HEK293 (cell line): ENCODE measurements around the gene WDPCP.
"Not testable (repeated sequence)": the region's sequence is repeated elsewhere in the genome, so short reads cannot be mapped to it uniquely, and the experiment has no call there.

Source experiments
- CTCF ChIA-PET: fragments of 350-600 bp; formaldehyde crosslinking; extraction: SDS; loops from one replicate; lab custom pipeline; 2021; ENCODE audit warnings: antibody characterized with exemption; lab: Yijun Ruan, JAX
- POLR2A ChIA-PET: fragments of 300-600 bp; formaldehyde crosslinking; extraction: SDS; loops from one replicate; lab custom pipeline; 2020; ENCODE audit warnings: antibody characterized with exemption, inconsistent platforms; lab: Yijun Ruan, JAX
- H3K27ac ChIP-seq: fragments of 200-500 bp; sonication (Bioruptor generic); 2 replicates; pipeline ENCODE4 v1.5.1; 2014; ENCODE audit warnings: low read depth, low read length, control low read depth, inconsistent platforms; ENCODE audit errors: extremely low read depth
- H3K36me3 ChIP-seq, 2 experiments: fragments of 200-500 bp in 1 of 2; sonication (Bioruptor generic) in 1 of 2; 1 replicate in 1 of 2; 2 replicates in 1 of 2; pipeline ENCODE4 v1.5.1; 2014 to 2017; ENCODE audit warnings: inconsistent platforms in 2 of 2, low read length in 2 of 2; ENCODE audit not compliant: control insufficient read depth in 2 of 2, insufficient read depth in 1 of 2
- H3K4me1 ChIP-seq: fragments of 200-500 bp; sonication (Bioruptor generic); 2 replicates; pipeline ENCODE4 v1.5.1; 2014; ENCODE audit warnings: mild to moderate bottlenecking, low read length, inconsistent platforms; ENCODE audit not compliant: control insufficient read depth, insufficient read depth
- H3K4me3 ChIP-seq: 2 replicates; pipeline ENCODE4 v1.5.1; 2011; ENCODE audit warnings: low read depth, mild to moderate bottlenecking, control low read depth, low read length, moderate library complexity
- H3K9me3 ChIP-seq: fragments of 200-500 bp; sonication (Bioruptor generic); 2 replicates; pipeline ENCODE4 v1.5.1; 2014; ENCODE audit warnings: low read depth, low read length, inconsistent platforms; ENCODE audit not compliant: control insufficient read depth, insufficient read depth
- EGR2 ChIP-seq: fragments of 450-650 bp; formaldehyde crosslinking; IDR thresholded peaks from 2 replicates; pipeline ENCODE4 v1.5.1; 2016; ENCODE audit warnings: low read depth, missing biosample characterization, missing genetic modification characterization
- OVOL3 ChIP-seq: fragments of 450-650 bp; formaldehyde crosslinking; IDR thresholded peaks from 2 replicates; pipeline ENCODE4 v1.5.1; 2016; ENCODE audit warnings: missing biosample characterization, missing genetic modification characterization
- SP2 ChIP-seq: fragments of 450-650 bp; formaldehyde crosslinking; IDR thresholded peaks from 2 replicates; pipeline ENCODE4 v1.5.1; 2016; ENCODE audit warnings: missing biosample characterization, missing genetic modification characterization
- YY2 ChIP-seq: fragments of 450-650 bp; formaldehyde crosslinking; IDR thresholded peaks from 2 replicates; pipeline ENCODE4 v1.5.1; 2016; ENCODE audit warnings: missing biosample characterization, missing genetic modification characterization
- ZBTB10 ChIP-seq: fragments of 450-650 bp; formaldehyde crosslinking; IDR thresholded peaks from 2 replicates; pipeline ENCODE4 v1.5.1; 2016; ENCODE audit warnings: missing biosample characterization, missing genetic modification characterization
- ZNF121 ChIP-seq: fragments of 450-650 bp; formaldehyde crosslinking; IDR thresholded peaks from 2 replicates; pipeline ENCODE4 v1.5.1; 2016; ENCODE audit warnings: missing biosample characterization, missing genetic modification characterization
- ZNF266 ChIP-seq: fragments of 450-650 bp; formaldehyde crosslinking; IDR thresholded peaks from 2 replicates; pipeline ENCODE4 v1.5.1; 2016; ENCODE audit warnings: missing biosample characterization, missing genetic modification characterization, low read depth
- ZNF324 ChIP-seq: fragments of 450-650 bp; formaldehyde crosslinking; IDR thresholded peaks from 2 replicates; pipeline ENCODE4 v1.5.1; 2016; ENCODE audit warnings: missing biosample characterization, missing genetic modification characterization
- ZNF335 ChIP-seq: fragments of 450-650 bp; formaldehyde crosslinking; conservative IDR thresholded peaks from 2 replicates; pipeline ENCODE4 v1.5.1; 2016; ENCODE audit warnings: missing biosample characterization, missing genetic modification characterization
- ZNF37A ChIP-seq: fragments of 450-650 bp; IDR thresholded peaks from 2 replicates; pipeline ENCODE4 v1.5.1; 2018; ENCODE audit warnings: missing biosample characterization, missing genetic modification characterization
- ZNF394 ChIP-seq: fragments of 450-650 bp; formaldehyde crosslinking; IDR thresholded peaks from 2 replicates; pipeline ENCODE4 v1.5.1; 2016; ENCODE audit warnings: missing biosample characterization, missing genetic modification characterization, mild to moderate bottlenecking, moderate library complexity, borderline replicate concordance
- ZNF398 ChIP-seq: fragments of 450-650 bp; formaldehyde crosslinking; IDR thresholded peaks from 2 replicates; pipeline ENCODE4 v1.5.1; 2017; ENCODE audit warnings: missing biosample characterization, missing genetic modification characterization
- ZNF404 ChIP-seq: fragments of 450-650 bp; formaldehyde crosslinking; IDR thresholded peaks from 2 replicates; pipeline ENCODE4 v1.5.1; 2017; ENCODE audit warnings: missing biosample characterization, missing genetic modification characterization
- ZNF518A ChIP-seq: fragments of 450-650 bp; formaldehyde crosslinking; conservative IDR thresholded peaks from 2 replicates; pipeline ENCODE4 v1.5.1; 2016; ENCODE audit warnings: low read depth, missing biosample characterization, missing genetic modification characterization
- ZNF580 ChIP-seq: fragments of 450-650 bp; formaldehyde crosslinking; IDR thresholded peaks from 2 replicates; pipeline ENCODE4 v1.5.1; 2016; ENCODE audit warnings: missing biosample characterization, missing genetic modification characterization
- ZNF670 ChIP-seq: fragments of 450-650 bp; formaldehyde crosslinking; IDR thresholded peaks from 2 replicates; pipeline ENCODE4 v1.5.1; 2016; ENCODE audit warnings: missing biosample characterization, missing genetic modification characterization, low read depth
- ZNF701 ChIP-seq: fragments of 450-650 bp; formaldehyde crosslinking; IDR thresholded peaks from 2 replicates; pipeline ENCODE4 v1.5.1; 2016; ENCODE audit warnings: missing biosample characterization, missing genetic modification characterization
- ZNF747 ChIP-seq: fragments of 450-650 bp; formaldehyde crosslinking; IDR thresholded peaks from 2 replicates; pipeline ENCODE4 v1.5.1; 2016; ENCODE audit warnings: missing biosample characterization, missing genetic modification characterization
- ZNF785 ChIP-seq: fragments of 450-650 bp; formaldehyde crosslinking; IDR thresholded peaks from 2 replicates; pipeline ENCODE4 v1.5.1; 2016; ENCODE audit warnings: missing biosample characterization, missing genetic modification characterization

Gene WDPCP

GRCh38 chr2:63613391-63613901 is 25.2 kb upstream of the WDPCP start:
- H3K9me3 ChIP-seq, result no peaks in the 10 kb centered on the region
- TF ChIP-seq ZNF394 (tag by site-specific recombination) (no peak), ZBTB10 (tag by site-specific recombination) (no peak), ZNF398 (tag by site-specific recombination) (no peak), ZNF701 (no peak), ZNF747 (tag by site-specific recombination) (no peak), ZNF37A (no peak), ZNF266 (tag by site-specific recombination) (no peak), YY2 (tag by site-specific recombination) (no peak), SP2 (tag by site-specific recombination) (no peak), EGR2 (tag by site-specific recombination) (no peak), ZNF670 (tag by site-specific recombination) (no peak), ZNF324 (tag by site-specific recombination) (no peak)
- POLR2A ChIA-PET, result no interaction called here
- H3K36me3 ChIP-seq, result no peaks in the 10 kb centered on the region; a peak in 1 of 3 replicates
- H3K27ac ChIP-seq, result no peak overlapping the region
- H3K4me3 ChIP-seq, result no peak overlapping the region
- CTCF ChIA-PET, result no interaction called here
- H3K4me1 ChIP-seq, result no peaks in the 10 kb centered on the region

- ChIA-PET CTCF (interaction anchor here (0.7 kb wide), 1 partner anchor 82 kb away, joined by 3 read pairs; no protein-coding TSS in a partner anchor), POLR2A (no interaction called here)
- TF ChIP-seq ZNF404 (tag by site-specific recombination), result no peak
- TF ChIP-seq ZNF121, result no peak
- no peak for TF ChIP-seq ZNF785 (tag by site-specific recombination)
- TF ChIP-seq ZNF518A, result no peak
- no peak for TF ChIP-seq ZNF335 (tag by site-specific recombination)
- no peak for TF ChIP-seq ZNF580
- no peak for TF ChIP-seq OVOL3 (tag by site-specific recombination)
- Histone ChIP-seq H3K4me3 (no peak overlapping the region), H3K4me1 (no peaks in the 10 kb centered on the region), H3K9me3 (no peaks in the 10 kb centered on the region), H3K27ac (no peak overlapping the region), H3K36me3 (peaks cover 19 to 22% of the 10 kb centered on the region in 2 experiments)
Observed at GRCh38 chr2:63610525-63610924, 22.2 kb upstream of the WDPCP start.

GRCh38 chr2:63608865-63609264 is 20.6 kb upstream of the WDPCP start:
- H3K4me3 ChIP-seq, H3K27ac ChIP-seq, H3K4me1 ChIP-seq, CTCF ChIA-PET, POLR2A ChIA-PET, H3K9me3 ChIP-seq: not testable (repeated sequence)
- peaks cover 32 to 34% of the 10 kb centered on the region in 2 experiments for H3K36me3 ChIP-seq
